ENCODE data around the gene TANK. TPM values are rescaled to one million over a fixed set of nuclear protein-coding genes. Genes with fewer than 3 reads are reported as not detected.

TANK gene
- total RNA-seq, 1 donor from 2014 or later, result 30.2 TPM

- Mint-ChIP-seq H3K27ac (ENCODE audit: unreplicated experiment) (no peak overlapping the region), H3K27me3 (ENCODE audit: low read depth) (no peaks in the 10 kb centered on the region), H3K36me3 (ENCODE audit: low read depth) (no peaks in the 10 kb centered on the region), H3K9me3 (no peaks in the 10 kb centered on the region), H3K4me3 (no peak overlapping the region), H3K4me1 (no peaks in the 10 kb centered on the region)
- TF ChIP-seq, protein P1, sequence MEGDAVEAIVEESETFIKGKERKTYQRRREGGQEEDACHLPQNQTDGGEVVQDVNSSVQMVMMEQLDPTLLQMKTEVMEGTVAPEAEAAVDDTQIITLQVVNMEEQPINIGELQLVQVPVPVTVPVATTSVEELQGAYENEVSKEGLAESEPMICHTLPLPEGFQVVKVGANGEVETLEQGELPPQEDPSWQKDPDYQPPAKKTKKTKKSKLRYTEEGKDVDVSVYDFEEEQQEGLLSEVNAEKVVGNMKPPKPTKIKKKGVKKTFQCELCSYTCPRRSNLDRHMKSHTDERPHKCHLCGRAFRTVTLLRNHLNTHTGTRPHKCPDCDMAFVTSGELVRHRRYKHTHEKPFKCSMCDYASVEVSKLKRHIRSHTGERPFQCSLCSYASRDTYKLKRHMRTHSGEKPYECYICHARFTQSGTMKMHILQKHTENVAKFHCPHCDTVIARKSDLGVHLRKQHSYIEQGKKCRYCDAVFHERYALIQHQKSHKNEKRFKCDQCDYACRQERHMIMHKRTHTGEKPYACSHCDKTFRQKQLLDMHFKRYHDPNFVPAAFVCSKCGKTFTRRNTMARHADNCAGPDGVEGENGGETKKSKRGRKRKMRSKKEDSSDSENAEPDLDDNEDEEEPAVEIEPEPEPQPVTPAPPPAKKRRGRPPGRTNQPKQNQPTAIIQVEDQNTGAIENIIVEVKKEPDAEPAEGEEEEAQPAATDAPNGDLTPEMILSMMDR (conservative IDR thresholded peaks at IDR 0.05), result peak; percentile 84
- DNase-seq (ENCODE audit: low read depth, low spot score), result no peak
Observed at GRCh38 chr2:161223139-161223732, 63.0 kb downstream of the TANK start.

DNA sequence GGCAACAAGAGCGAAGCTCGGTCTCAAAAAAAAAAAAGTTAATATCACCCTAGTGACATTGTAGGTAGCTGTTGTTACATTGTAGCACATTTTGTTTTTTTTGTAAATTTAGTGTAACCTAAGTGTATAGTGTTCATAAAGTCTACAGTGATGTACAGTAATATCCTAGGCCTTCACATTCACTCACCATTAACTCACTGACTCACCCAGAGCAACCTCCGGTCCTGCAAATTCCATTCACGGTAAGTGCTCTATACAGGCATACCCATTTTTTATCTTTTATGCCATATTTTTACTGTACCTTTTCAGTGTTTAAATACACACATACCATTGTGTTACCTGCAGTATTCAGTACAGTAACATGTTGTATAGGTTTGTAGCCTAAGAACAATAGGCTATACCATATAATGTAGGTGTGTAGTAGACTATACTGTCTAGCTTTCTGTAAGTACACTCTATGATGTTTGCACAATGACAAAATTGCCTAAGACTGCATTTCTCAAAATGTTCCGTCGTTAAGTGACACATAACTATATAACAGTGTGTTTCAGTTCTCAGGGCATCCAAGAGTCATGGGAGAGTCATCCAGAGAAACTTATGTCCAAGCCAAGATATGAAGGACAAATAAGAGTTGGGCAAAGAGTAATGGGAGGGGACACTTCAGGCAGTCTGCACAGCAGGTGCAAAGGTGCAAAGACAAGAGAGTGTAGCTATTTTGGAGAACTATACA lies 68.4 kb downstream of the TANK start:
- Mint-ChIP-seq H3K36me3 (ENCODE audit: low read depth) (peaks cover 9% of the 10 kb centered on the region), H3K9me3 (no peaks in the 10 kb centered on the region)

GRCh38 chr2:161230959-161231358 lies 70.7 kb downstream of the TANK start:
- TF ChIP-seq, protein P1 (conservative IDR thresholded peaks at IDR 0.05), result no peak
- H3K27me3 Mint-ChIP-seq (ENCODE audit: low read depth), result no peaks in the 10 kb centered on the region
- H3K4me3 Mint-ChIP-seq, result no peak overlapping the region
- H3K4me1 Mint-ChIP-seq, result no peaks in the 10 kb centered on the region
- H3K9me3 Mint-ChIP-seq, result no peaks in the 10 kb centered on the region
- H3K27ac Mint-ChIP-seq (ENCODE audit: unreplicated experiment), result no peak overlapping the region
- peaks cover 9% of the 10 kb centered on the region for H3K36me3 Mint-ChIP-seq (ENCODE audit: low read depth)
- no peak for DNase-seq (ENCODE audit: low read depth, low spot score)

More for the DNA sequence above, 68.4 kb downstream of the TANK start:
- H3K4me3 Mint-ChIP-seq, result no peak overlapping the region
- H3K27me3 Mint-ChIP-seq (ENCODE audit: low read depth), result no peaks in the 10 kb centered on the region
- no peak overlapping the region for H3K27ac Mint-ChIP-seq (ENCODE audit: unreplicated experiment)
- no peaks in the 10 kb centered on the region for H3K4me1 Mint-ChIP-seq
- DNase-seq (ENCODE audit: low read depth, low spot score), result no peak
- TF ChIP-seq, protein P1 (conservative IDR thresholded peaks at IDR 0.05), result no peak

DNA sequence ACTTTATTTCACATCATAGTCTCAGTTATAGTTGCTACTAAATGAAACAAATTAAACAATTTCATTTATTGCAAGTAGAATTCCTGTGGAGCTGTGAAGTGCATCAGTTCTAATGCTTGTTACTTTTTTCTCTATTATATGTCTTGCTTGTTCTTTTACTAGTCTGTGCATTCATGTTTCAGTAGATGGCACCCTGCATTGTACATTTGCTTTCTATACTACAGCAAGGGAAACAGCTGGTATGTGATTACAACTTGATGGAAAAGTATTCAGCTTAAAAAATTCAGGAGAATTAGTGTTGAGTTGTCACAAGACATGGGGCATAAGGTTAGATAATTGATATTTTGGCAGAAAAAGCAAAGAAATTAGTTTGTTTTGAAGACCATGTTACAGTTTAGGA lies 72.3 kb downstream of the TANK start:
- DNase-seq (ENCODE audit: low read depth, low spot score), result no peak
- TF ChIP-seq, protein P1 (conservative IDR thresholded peaks at IDR 0.05), result no peak
- no peaks in the 10 kb centered on the region for H3K27me3 Mint-ChIP-seq (ENCODE audit: low read depth)
- peaks cover 12% of the 10 kb centered on the region for H3K4me1 Mint-ChIP-seq
- H3K9me3 Mint-ChIP-seq, result no peaks in the 10 kb centered on the region
- no peak overlapping the region for H3K27ac Mint-ChIP-seq (ENCODE audit: unreplicated experiment)
- no peak overlapping the region for H3K4me3 Mint-ChIP-seq
- peaks cover 9% of the 10 kb centered on the region for H3K36me3 Mint-ChIP-seq (ENCODE audit: low read depth)

DNA sequence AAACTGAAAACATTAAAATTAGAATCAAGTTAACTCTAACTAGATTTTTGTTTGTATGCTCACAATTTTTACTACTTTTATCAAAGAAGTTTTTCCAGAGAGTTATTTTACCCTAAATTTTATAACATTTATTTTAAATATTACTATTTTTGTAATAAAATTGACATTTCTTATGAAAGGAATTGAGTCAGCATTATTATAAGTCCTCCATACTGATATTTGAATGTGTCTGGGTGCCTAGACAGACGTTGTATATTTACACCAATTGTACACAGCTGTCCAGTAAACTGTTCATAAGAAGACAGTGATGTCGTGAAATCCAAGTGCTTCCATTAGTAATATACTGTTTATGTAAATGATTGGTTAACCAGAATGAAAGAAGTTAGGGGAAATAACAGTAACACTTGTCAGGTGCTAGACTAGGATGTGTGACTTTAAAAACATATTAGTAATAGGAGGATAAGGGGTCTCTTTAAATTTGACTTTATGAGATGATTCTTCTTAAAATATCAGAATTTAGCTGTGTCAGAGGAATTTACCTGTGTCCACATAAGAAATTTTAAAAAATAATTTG lies 73.7 kb downstream of the TANK start:
- no peak overlapping the region for H3K4me3 Mint-ChIP-seq
- H3K27me3 Mint-ChIP-seq (ENCODE audit: low read depth), result peaks cover 2% of the 10 kb centered on the region
- H3K36me3 Mint-ChIP-seq (ENCODE audit: low read depth), result peaks cover 7% of the 10 kb centered on the region
- DNase-seq (ENCODE audit: low read depth, low spot score), result no peak
- TF ChIP-seq, protein P1 (conservative IDR thresholded peaks at IDR 0.05), result no peak
- H3K4me1 Mint-ChIP-seq, result peaks cover 23% of the 10 kb centered on the region
- no peaks in the 10 kb centered on the region for H3K9me3 Mint-ChIP-seq
- H3K27ac Mint-ChIP-seq (ENCODE audit: unreplicated experiment), result no peak overlapping the region
